Superior temporal gyrus (tissue), 1 donor: ENCODE measurements around the gene ITIH2.
"Not testable (repeated sequence)": the region's sequence is repeated elsewhere in the genome, so short reads cannot be mapped to it uniquely, and the experiment has no call there.

Experiments used
- DNase-seq: peaks from one replicate; pipeline ENCODE4 v3.0.0-alpha.2; 2016; ENCODE audit errors: extremely low spot score

ITIH2 gene

GRCh38 chr10:7748637-7749036 lies 45.5 kb downstream of the ITIH2 start:
- not testable (repeated sequence) for DNase-seq

GRCh38 chr10:7750222-7750621 lies 47.1 kb downstream of the ITIH2 start:
- DNase-seq, result no peak

- DNase-seq, result no peak
Measured at GRCh38 chr10:7752251-7752650, 49.1 kb downstream of the ITIH2 start.

GRCh38 chr10:7755103-7755502 lies 52.0 kb downstream of the ITIH2 start:
- DNase-seq, result no peak

- DNase-seq, result peak; percentile 28
Measured at GRCh38 chr10:7756360-7756992, 53.4 kb downstream of the ITIH2 start.

GRCh38 chr10:7763929-7764328 lies 60.8 kb downstream of the ITIH2 start:
- DNase-seq, result no peak

- no peak for DNase-seq
Measured at GRCh38 chr10:7766241-7766640, 63.1 kb downstream of the ITIH2 start.

GRCh38 chr10:7767209-7767608 lies 64.1 kb downstream of the ITIH2 start:
- no peak for DNase-seq

- DNase-seq, result no peak
Measured at GRCh38 chr10:7768417-7768816, 65.3 kb downstream of the ITIH2 start.

- no peak for DNase-seq
Measured at GRCh38 chr10:7773845-7774801, 71.0 kb downstream of the ITIH2 start.

- DNase-seq, result no peak
Measured at GRCh38 chr10:7776777-7777176, 73.7 kb downstream of the ITIH2 start.

- not testable (repeated sequence) for DNase-seq
Measured at GRCh38 chr10:7782194-7782593, 79.1 kb downstream of the ITIH2 start.

- DNase-seq, result no peak
Measured at GRCh38 chr10:7786430-7786829, 83.3 kb downstream of the ITIH2 start.

- no peak for DNase-seq
Measured at GRCh38 chr10:7787150-7787856, 84.2 kb downstream of the ITIH2 start.

- peak; percentile 97 for DNase-seq
Measured at GRCh38 chr10:7787857-7788638, 84.9 kb downstream of the ITIH2 start, which contains the start of the genes ATP5F1C and KIN. TSS of gene ATP5F1C (plus strand) at chr10:7788177. CDS start at chr10:7788208, 31 bp downstream. TSS of gene KIN (minus strand) at chr10:7787993. CDS start at chr10:7787933, 60 bp downstream.

- DNase-seq, result no peak
Measured at GRCh38 chr10:7788639-7789286, 85.6 kb downstream of the ITIH2 start.

GRCh38 chr10:7789390-7789789 lies 86.3 kb downstream of the ITIH2 start:
- no peak for DNase-seq

- DNase-seq, result peak; percentile 80
Measured at GRCh38 chr10:7792541-7792940, 89.4 kb downstream of the ITIH2 start.

- no peak for DNase-seq
Measured at GRCh38 chr10:7794251-7795026, 91.3 kb downstream of the ITIH2 start.

- no peak for DNase-seq
Measured at GRCh38 chr10:7795605-7796004, 92.5 kb downstream of the ITIH2 start.
